DOHH2 (cell line): ENCODE data around the gene SERF2.

Experiments used
- H3F3A ChIP-seq: fragments of 200-600 bp; sonication (generic), shearing (Covaris generic); 2 replicates; pipeline ENCODE4 v1.6.0; 2016; ENCODE audit warnings: antibody characterized with exemption, mild to moderate bottlenecking; ENCODE audit not compliant: control insufficient read depth, insufficient read depth
- H3K27ac ChIP-seq: fragments of 200-600 bp; sonication (generic); 2 replicates; pipeline ENCODE4 v1.5.1; 2014; ENCODE audit warnings: low read depth, mild to moderate bottlenecking, low read length, moderate library complexity
- H3K27me3 ChIP-seq: fragments of 200-600 bp; sonication (generic); 2 replicates; pipeline ENCODE4 v1.6.1; 2014; ENCODE audit warnings: mild to moderate bottlenecking, low read length, mixed read lengths; ENCODE audit not compliant: control insufficient read depth
- H3K36me3 ChIP-seq: fragments of 200-600 bp; sonication (generic); 2 replicates; pipeline ENCODE4 v1.6.1; 2014; ENCODE audit warnings: mild to moderate bottlenecking, low read length, moderate library complexity, mixed read lengths; ENCODE audit not compliant: control insufficient read depth
- H3K4me1 ChIP-seq: fragments of 200-600 bp; sonication (generic); 2 replicates; pipeline ENCODE4 v1.6.1; 2014; ENCODE audit warnings: mild to moderate bottlenecking, low read length, mixed read lengths; ENCODE audit not compliant: control insufficient read depth
- H3K4me2 ChIP-seq: fragments of 200-600 bp; sonication (generic); 2 replicates; pipeline ENCODE4 v1.6.0; 2014; ENCODE audit warnings: mild to moderate bottlenecking, low read length, moderate library complexity
- H3K4me3 ChIP-seq: fragments of 200-600 bp; sonication (generic); 2 replicates; pipeline ENCODE4 v1.5.1; 2014; ENCODE audit warnings: mild to moderate bottlenecking, low read length, mixed read lengths
- H3K79me2 ChIP-seq: fragments of 200-600 bp; sonication (generic); 2 replicates; pipeline ENCODE4 v1.6.1; 2014; ENCODE audit warnings: mild to moderate bottlenecking, low read length, mixed read lengths; ENCODE audit not compliant: control insufficient read depth
- H3K9me2 ChIP-seq: fragments of 200-600 bp; sonication (generic); replicated peaks from 2 replicates; pipeline ENCODE4 v1.6.1; 2014; ENCODE audit warnings: mild to moderate bottlenecking, low read length, mixed read lengths; ENCODE audit not compliant: control insufficient read depth
- H3K9me3 ChIP-seq: fragments of 200-600 bp; sonication (generic); 2 replicates; pipeline ENCODE4 v1.6.1; 2014; ENCODE audit warnings: antibody characterized with exemption, low read length, mixed read lengths; ENCODE audit not compliant: control insufficient read depth, insufficient read depth
- H4K20me1 ChIP-seq: fragments of 200-600 bp; sonication (generic); 2 replicates; pipeline ENCODE4 v1.6.0; 2014; ENCODE audit warnings: low read depth, mild to moderate bottlenecking, antibody characterized with exemption, low read length, moderate library complexity; ENCODE audit not compliant: control insufficient read depth, insufficient read depth
- CTCF ChIP-seq: fragments of 200-600 bp; sonication (generic); IDR thresholded peaks from one replicate; pipeline ENCODE4 v1.5.1; 2014; ENCODE audit warnings: antibody characterized with exemption, mild to moderate bottlenecking, low read depth, low read length; ENCODE audit not compliant: poor library complexity, severe bottlenecking
- EZH2phosphoT487 ChIP-seq: fragments of 200-600 bp; sonication (generic); IDR thresholded peaks from 2 replicates; pipeline ENCODE4 v1.6.1; 2017; ENCODE audit warnings: borderline replicate concordance, mild to moderate bottlenecking, antibody characterized with exemption, low read length, moderate library complexity, mixed read lengths

SERF2 gene

GRCh38 chr15:43845421-43845820 is 53.3 kb downstream of the SERF2 start:
- TF ChIP-seq CTCF (no peak), EZH2phosphoT487 (no peak)
- Histone ChIP-seq H3K27me3 (no peaks in the 10 kb centered on the region), H3K4me2 (no peak overlapping the region), H3K9me3 (no peaks in the 10 kb centered on the region), H3K4me3 (no peak overlapping the region), H3K4me1 (peaks cover 9% of the 10 kb centered on the region), H4K20me1 (peaks cover 10% of the 10 kb centered on the region; the same call in 1 of the 2 replicates), H3K27ac (peak overlapping the region; percentile 4; the same call in 1 of the 2 replicates), H3K9me2 (no peaks in the 10 kb centered on the region), H3K36me3 (peaks cover 90% of the 10 kb centered on the region), H3F3A (peaks cover 23% of the 10 kb centered on the region), H3K79me2 (peaks cover 83% of the 10 kb centered on the region)
